Trophoblast cell (in vitro differentiated cells and primary cell): Measurements from ENCODE around the gene GPT2.
A peak's percentile ranks its signal among the peaks of the same experiment; 100 is the strongest.

Experiments
- DNase-seq, 2 donors: peaks; one replicate each; pipeline ENCODE4 v3.0.0-alpha.2; 2016
- H2AFZ ChIP-seq: 2 replicates; pipeline ENCODE4 v1.6.1; 2013; ENCODE audit warnings: low read length, moderate library complexity, mild to moderate bottlenecking; ENCODE audit not compliant: insufficient read depth, poor library complexity
- H2AK5ac ChIP-seq: 2 replicates; pipeline ENCODE4 v1.6.1; 2013; ENCODE audit warnings: mild to moderate bottlenecking, low read length
- H2BK120ac ChIP-seq: 2 replicates; pipeline ENCODE4 v1.6.1; 2013; ENCODE audit warnings: low read length, mild to moderate bottlenecking, moderate library complexity; ENCODE audit not compliant: insufficient read depth, poor library complexity
- H2BK12ac ChIP-seq: 2 replicates; pipeline ENCODE4 v1.6.1; 2013; ENCODE audit warnings: mild to moderate bottlenecking, low read length, moderate library complexity
- H2BK5ac ChIP-seq: 2 replicates; pipeline ENCODE4 v1.6.1; 2013; ENCODE audit warnings: low read length, low read depth, moderate library complexity, mild to moderate bottlenecking; ENCODE audit not compliant: poor library complexity
- H3K14ac ChIP-seq: 2 replicates; pipeline ENCODE4 v1.6.1; 2013; ENCODE audit warnings: mild to moderate bottlenecking, low read length
- H3K18ac ChIP-seq: 2 replicates; pipeline ENCODE4 v1.6.1; 2013; ENCODE audit warnings: mild to moderate bottlenecking, low read length
- H3K23ac ChIP-seq: 2 replicates; pipeline ENCODE4 v1.6.1; 2013; ENCODE audit warnings: low read length
- H3K27ac ChIP-seq: 2 replicates; pipeline ENCODE4 v1.5.1; 2013; ENCODE audit warnings: low read depth, mild to moderate bottlenecking, inconsistent platforms, low read length, moderate library complexity
- H3K27me3 ChIP-seq: 2 replicates; pipeline ENCODE4 v1.6.1; 2013; ENCODE audit warnings: inconsistent platforms, mild to moderate bottlenecking, low read length, moderate library complexity; ENCODE audit not compliant: insufficient read depth
- H3K36me3 ChIP-seq, 2 experiments: 1 replicate in 1 of 2; 2 replicates in 1 of 2; pipeline ENCODE4 v1.6.1; 2013; ENCODE audit warnings: low read length in 2 of 2, mild to moderate bottlenecking in 2 of 2, moderate library complexity in 1 of 2; ENCODE audit not compliant: insufficient read depth in 2 of 2, control insufficient read depth in 1 of 2
- H3K4ac ChIP-seq: 2 replicates; pipeline ENCODE4 v1.6.1; 2013; ENCODE audit warnings: low read depth, mild to moderate bottlenecking, low read length, moderate library complexity
- H3K4me1 ChIP-seq, 2 experiments: 1 replicate in 1 of 2; 2 replicates in 1 of 2; pipeline ENCODE4 v1.6.1; 2013; ENCODE audit warnings: low read length in 2 of 2, mild to moderate bottlenecking in 2 of 2, moderate library complexity in 1 of 2; ENCODE audit not compliant: insufficient read depth in 2 of 2, control insufficient read depth in 1 of 2
- H3K4me2 ChIP-seq: 2 replicates; pipeline ENCODE4 v1.6.1; 2013; ENCODE audit warnings: inconsistent platforms, mild to moderate bottlenecking, low read length, moderate library complexity
- H3K4me3 ChIP-seq: 2 replicates; pipeline ENCODE4 v1.5.1; 2013; ENCODE audit warnings: mild to moderate bottlenecking, low read depth, low read length, inconsistent platforms
- H3K79me1 ChIP-seq: one replicate; pipeline ENCODE4 v1.6.1; 2013; ENCODE audit warnings: low read length
- H3K79me2 ChIP-seq: 2 replicates; pipeline ENCODE4 v1.6.1; 2013; ENCODE audit warnings: low read length, mild to moderate bottlenecking; ENCODE audit not compliant: control insufficient read depth, insufficient read depth, poor library complexity
- H3K9ac ChIP-seq: 2 replicates; pipeline ENCODE4 v1.6.1; 2013; ENCODE audit warnings: mild to moderate bottlenecking, low read length
- H3K9me3 ChIP-seq: 2 replicates; pipeline ENCODE4 v1.6.1; 2013; ENCODE audit warnings: low read depth, mild to moderate bottlenecking, control low read depth, inconsistent platforms, low read length; ENCODE audit not compliant: insufficient read depth
- H4K12ac ChIP-seq: 2 replicates; pipeline ENCODE4 v1.6.1; 2013; ENCODE audit warnings: low read depth, mild to moderate bottlenecking, low read length, moderate library complexity
- H4K8ac ChIP-seq: 2 replicates; pipeline ENCODE4 v1.6.1; 2013; ENCODE audit warnings: low read depth, mild to moderate bottlenecking, low read length, moderate library complexity
- H4K91ac ChIP-seq: one replicate; pipeline ENCODE4 v1.6.1; 2013; ENCODE audit warnings: low read depth, mild to moderate bottlenecking, low read length, moderate library complexity
- whole genome bisulfite sequencing: extraction: QIAGEN DNeasy Blood & Tissue Kit; methylation state at CpG from one replicate; pipeline ENCODE4 v1.1.7; 2013; ENCODE audit warnings: missing lambda C conversion rate; ENCODE audit not compliant: insufficient read length, insufficient coverage; ENCODE audit errors: extremely low coverage; 5-methylcytosine and 5-hydroxymethylcytosine counted together

Gene GPT2

GRCh38 chr16:46891910-46892309 lies 7.7 kb downstream of the GPT2 start:
- Histone ChIP-seq H4K91ac (no peak overlapping the region), H2BK12ac (no peak overlapping the region), H4K12ac (no peak overlapping the region), H3K9ac (no peak overlapping the region), H3K79me2 (peaks cover 8% of the 10 kb centered on the region), H2AFZ (no peak overlapping the region), H3K27me3 (no peaks in the 10 kb centered on the region), H3K9me3 (no peaks in the 10 kb centered on the region), H3K4me1 (peaks cover 31 to 41% of the 10 kb centered on the region in 2 experiments), H2BK5ac (no peak overlapping the region), H3K14ac (no peak overlapping the region), H3K79me1 (peaks cover 3% of the 10 kb centered on the region), H2BK120ac (no peak overlapping the region), H3K27ac (no peak overlapping the region), H4K8ac (no peak overlapping the region), H3K36me3 (peaks cover 6 to 7% of the 10 kb centered on the region in 2 experiments), H2AK5ac (no peak overlapping the region), H3K4me2 (no peak overlapping the region), H3K18ac (no peak overlapping the region), H3K4me3 (no peak overlapping the region), H3K4ac (no peak overlapping the region), H3K23ac (no peak overlapping the region)
- DNase-seq, result no peak
- WGBS, result no CpG with 5 or more reads among the region's 1 CpG

- no peak overlapping the region for H3K4me2 ChIP-seq
- peaks cover 37 to 39% of the 10 kb centered on the region in 2 experiments for H3K4me1 ChIP-seq
- H2AK5ac ChIP-seq, result peak overlapping the region; percentile 42
- no peak overlapping the region for H3K23ac ChIP-seq
- no peak overlapping the region for H3K27ac ChIP-seq
- H2AFZ ChIP-seq, result no peak overlapping the region
- peak overlapping the region; percentile 19 for H2BK5ac ChIP-seq
- H2BK12ac ChIP-seq, result no peak overlapping the region
- peak overlapping the region; percentile 85 for H3K18ac ChIP-seq
- H3K27me3 ChIP-seq, result no peaks in the 10 kb centered on the region
- peaks cover 15 to 17% of the 10 kb centered on the region in 2 experiments for H3K36me3 ChIP-seq
- peak overlapping the region; percentile 23 for H4K8ac ChIP-seq
- H3K9ac ChIP-seq, result no peak overlapping the region
- no peaks in the 10 kb centered on the region for H3K9me3 ChIP-seq
- H4K12ac ChIP-seq, result no peak overlapping the region
- H3K79me2 ChIP-seq, result peaks cover 11% of the 10 kb centered on the region
- peak overlapping the region; percentile 22 for H3K14ac ChIP-seq
- DNase-seq, result no peak
- no peak overlapping the region for H4K91ac ChIP-seq
- peaks cover 3% of the 10 kb centered on the region for H3K79me1 ChIP-seq
- peak overlapping the region; percentile 53 for H3K4ac ChIP-seq
- peak overlapping the region; percentile 27 for H2BK120ac ChIP-seq
- no CpG with 5 or more reads among the region's 11 CpGs for whole genome bisulfite sequencing
- H3K4me3 ChIP-seq, result no peak overlapping the region
These were observed 10.0 kb downstream of the GPT2 start for GRCh38 chr16:46894036-46894672.

- H3K36me3 ChIP-seq, result peaks cover 26 to 29% of the 10 kb centered on the region in 2 experiments
- no peaks in the 10 kb centered on the region for H3K9me3 ChIP-seq
- no peak overlapping the region for H3K9ac ChIP-seq
- peak overlapping the region; percentile 21 for H3K27ac ChIP-seq
- no peak overlapping the region for H2BK5ac ChIP-seq
- H2AK5ac ChIP-seq, result no peak overlapping the region
- no peak overlapping the region for H4K12ac ChIP-seq
- H2BK120ac ChIP-seq, result peak overlapping the region; percentile 18
- H3K79me2 ChIP-seq, result peaks cover 11% of the 10 kb centered on the region
- no peak overlapping the region for H2AFZ ChIP-seq
- peak in 1 of 2 donors; percentile 26 for DNase-seq
- peak overlapping the region; percentile 20 for H3K4ac ChIP-seq
- H3K4me1 ChIP-seq, result peaks cover 34 to 39% of the 10 kb centered on the region in 2 experiments
- H4K8ac ChIP-seq, result no peak overlapping the region
- no peak overlapping the region for H3K14ac ChIP-seq
- WGBS, result no CpG with 5 or more reads among the region's 9 CpGs
- no peak overlapping the region for H3K4me3 ChIP-seq
- H3K79me1 ChIP-seq, result peaks cover 3% of the 10 kb centered on the region
- H3K18ac ChIP-seq, result no peak overlapping the region
- H3K4me2 ChIP-seq, result peak overlapping the region; percentile 42
- H4K91ac ChIP-seq, result peak overlapping the region; percentile 17
- no peaks in the 10 kb centered on the region for H3K27me3 ChIP-seq
- no peak overlapping the region for H3K23ac ChIP-seq
- H2BK12ac ChIP-seq, result no peak overlapping the region
These were observed 11.5 kb downstream of the GPT2 start for GRCh38 chr16:46895399-46896313.

- Histone ChIP-seq H4K91ac (no peak overlapping the region), H3K27me3 (no peaks in the 10 kb centered on the region), H3K36me3 (peaks cover 34% of the 10 kb centered on the region in 2 experiments), H3K23ac (no peak overlapping the region), H3K9me3 (peaks cover 3% of the 10 kb centered on the region), H3K14ac (no peak overlapping the region), H2BK120ac (no peak overlapping the region), H3K18ac (peak overlapping the region; percentile 35), H2AK5ac (peak overlapping the region; percentile 11), H2AFZ (no peak overlapping the region), H3K27ac (peak overlapping the region; percentile 21), H4K8ac (no peak overlapping the region), H3K4me1 (peaks cover 34 to 39% of the 10 kb centered on the region in 2 experiments), H2BK5ac (no peak overlapping the region), H3K4me2 (peak overlapping the region; percentile 42), H3K79me1 (peaks cover 3% of the 10 kb centered on the region), H3K79me2 (peaks cover 11% of the 10 kb centered on the region), H4K12ac (no peak overlapping the region), H3K4me3 (no peak overlapping the region), H2BK12ac (no peak overlapping the region), H3K9ac (no peak overlapping the region), H3K4ac (peak overlapping the region; percentile 18)
- no peak for DNase-seq
- no CpG with 5 or more reads among the region's 7 CpGs for WGBS
These were observed 12.3 kb downstream of the GPT2 start for GRCh38 chr16:46896314-46896968.
